GM12892 (cell line): Measurements from ENCODE around the gene ADD1.

Source experiments
- POLR2AphosphoS5 ChIP-seq: IDR thresholded peaks from 2 replicates; pipeline ENCODE4 v1.6.1; 2011; ENCODE audit warnings: low read depth, low read length, control low read depth
- TAF1 ChIP-seq: IDR thresholded peaks from 2 replicates; pipeline ENCODE4 v1.6.1; 2011; ENCODE audit warnings: low read depth, mild to moderate bottlenecking, control low read depth, low read length, borderline replicate concordance

DNA sequence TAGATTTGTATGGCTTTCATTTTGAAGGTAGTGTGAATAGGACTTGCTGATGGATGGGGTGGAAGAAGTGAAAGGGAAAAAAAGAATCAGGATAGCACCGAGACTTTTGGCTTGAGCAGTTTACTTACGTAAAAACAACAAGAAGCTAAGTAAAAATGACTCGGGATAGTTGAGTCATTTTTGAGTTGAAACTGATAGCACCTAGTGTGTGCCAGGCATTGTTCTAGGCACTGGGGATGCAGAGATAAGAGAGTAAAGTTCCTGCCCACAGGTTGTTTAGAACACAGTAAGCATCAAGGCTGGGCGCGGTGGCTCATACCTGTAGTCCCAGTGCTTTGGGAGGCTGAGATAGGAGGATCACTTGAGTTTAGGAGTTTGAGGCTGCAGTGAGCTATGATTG lies 34.7 kb downstream of the ADD1 start:
- TF ChIP-seq TAF1 (no peak), POLR2AphosphoS5 (no peak)
